ENCODE data around the gene ADARB2.
"Not testable (repeated sequence)": the region's sequence is repeated elsewhere in the genome, so short reads cannot be mapped to it uniquely, and the experiment has no call there.

The ADARB2 gene

DNA sequence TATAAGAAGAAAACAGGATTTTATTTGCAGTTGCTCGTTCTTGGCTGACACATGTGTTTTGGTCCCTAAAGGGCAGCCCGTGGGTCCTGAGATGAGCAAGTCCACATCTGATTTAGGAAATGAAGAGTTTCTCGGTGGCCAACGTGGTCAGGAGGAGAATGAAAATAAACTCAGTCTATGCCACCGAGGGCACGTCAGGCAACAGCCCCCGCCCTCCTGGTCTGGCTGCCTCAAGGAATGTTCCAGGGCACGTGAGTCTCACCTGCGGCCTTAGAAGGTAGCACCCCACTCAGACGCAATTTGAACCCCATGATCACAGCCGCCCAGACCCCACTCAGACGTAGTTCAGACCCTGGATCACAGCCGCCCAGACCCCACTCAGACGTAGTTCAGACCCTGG lies 197.2 kb downstream of the ADARB2 start:
- no peak for DNase-seq (ENCODE audit: low read depth, low spot score)
- POLR2A ChIA-PET: no interaction called here
- TF ChIP-seq, protein P1, sequence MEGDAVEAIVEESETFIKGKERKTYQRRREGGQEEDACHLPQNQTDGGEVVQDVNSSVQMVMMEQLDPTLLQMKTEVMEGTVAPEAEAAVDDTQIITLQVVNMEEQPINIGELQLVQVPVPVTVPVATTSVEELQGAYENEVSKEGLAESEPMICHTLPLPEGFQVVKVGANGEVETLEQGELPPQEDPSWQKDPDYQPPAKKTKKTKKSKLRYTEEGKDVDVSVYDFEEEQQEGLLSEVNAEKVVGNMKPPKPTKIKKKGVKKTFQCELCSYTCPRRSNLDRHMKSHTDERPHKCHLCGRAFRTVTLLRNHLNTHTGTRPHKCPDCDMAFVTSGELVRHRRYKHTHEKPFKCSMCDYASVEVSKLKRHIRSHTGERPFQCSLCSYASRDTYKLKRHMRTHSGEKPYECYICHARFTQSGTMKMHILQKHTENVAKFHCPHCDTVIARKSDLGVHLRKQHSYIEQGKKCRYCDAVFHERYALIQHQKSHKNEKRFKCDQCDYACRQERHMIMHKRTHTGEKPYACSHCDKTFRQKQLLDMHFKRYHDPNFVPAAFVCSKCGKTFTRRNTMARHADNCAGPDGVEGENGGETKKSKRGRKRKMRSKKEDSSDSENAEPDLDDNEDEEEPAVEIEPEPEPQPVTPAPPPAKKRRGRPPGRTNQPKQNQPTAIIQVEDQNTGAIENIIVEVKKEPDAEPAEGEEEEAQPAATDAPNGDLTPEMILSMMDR (IDR thresholded peaks at IDR 0.05; ENCODE audit: insufficient read depth, low read length, missing control alignments): no peak
- no peak overlapping the region for H3K4me3 ChIP-seq (ENCODE audit: low read depth, low read length)
- CTCF ChIA-PET: no interaction called here

DNA sequence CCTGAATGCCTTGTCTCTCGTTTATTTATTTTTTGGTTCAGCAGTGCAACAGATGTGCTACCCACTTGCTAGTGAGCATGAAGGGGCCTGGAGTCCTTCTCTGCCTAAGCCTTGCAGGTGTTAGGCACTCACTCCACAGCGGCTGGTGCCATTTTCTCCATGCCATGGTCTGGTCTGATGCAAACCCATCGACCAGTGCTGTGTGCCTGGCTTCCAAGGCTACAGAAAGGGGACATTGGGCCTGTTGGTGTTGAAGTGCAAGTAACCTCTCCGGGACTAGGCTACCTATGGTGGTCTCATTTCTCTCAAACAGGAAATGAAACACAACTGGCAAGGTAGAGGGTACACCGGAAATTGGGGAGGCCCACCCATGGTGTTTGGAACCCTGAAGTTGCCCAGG lies 198.1 kb downstream of the ADARB2 start:
- POLR2A ChIA-PET: no interaction called here
- DNase-seq (ENCODE audit: low read depth, low spot score): no peak
- TF ChIP-seq, protein P1 (IDR thresholded peaks at IDR 0.05; ENCODE audit: insufficient read depth, low read length, missing control alignments): no peak
- CTCF ChIA-PET: no interaction called here
- no peak overlapping the region for H3K4me3 ChIP-seq (ENCODE audit: low read depth, low read length)

DNA sequence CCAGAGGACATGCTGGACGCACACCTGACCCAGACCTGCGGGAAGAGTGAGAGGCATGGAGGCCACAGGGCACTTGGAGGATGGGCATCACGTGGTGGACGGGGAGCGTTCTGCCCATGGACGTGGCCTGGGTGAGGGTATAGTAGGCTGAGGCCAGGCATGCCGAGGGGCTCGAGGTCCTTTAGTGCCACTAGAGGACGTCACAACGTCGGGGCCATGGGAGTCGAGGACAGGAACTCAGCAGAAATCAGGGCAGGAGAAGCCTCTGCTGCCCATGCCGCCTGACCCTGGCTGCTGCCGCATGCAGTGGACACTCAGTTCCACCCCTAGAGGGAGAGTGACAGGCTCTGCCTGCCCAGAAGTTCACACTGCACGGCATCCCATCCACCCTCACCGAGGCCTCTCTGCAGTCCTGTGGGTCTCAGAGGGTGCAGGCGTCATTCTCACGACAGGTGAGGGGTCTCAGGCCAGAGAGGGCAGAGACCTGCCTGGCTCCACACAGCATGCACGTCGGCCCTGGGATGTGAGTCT lies 198.7 kb downstream of the ADARB2 start:
- ChIA-PET CTCF (no interaction called here), POLR2A (no interaction called here)
- no peak for DNase-seq (ENCODE audit: low read depth, low spot score)
- TF ChIP-seq, protein P1 (IDR thresholded peaks at IDR 0.05; ENCODE audit: insufficient read depth, low read length, missing control alignments): no peak
- no peak overlapping the region for H3K4me3 ChIP-seq (ENCODE audit: low read depth, low read length)

DNA sequence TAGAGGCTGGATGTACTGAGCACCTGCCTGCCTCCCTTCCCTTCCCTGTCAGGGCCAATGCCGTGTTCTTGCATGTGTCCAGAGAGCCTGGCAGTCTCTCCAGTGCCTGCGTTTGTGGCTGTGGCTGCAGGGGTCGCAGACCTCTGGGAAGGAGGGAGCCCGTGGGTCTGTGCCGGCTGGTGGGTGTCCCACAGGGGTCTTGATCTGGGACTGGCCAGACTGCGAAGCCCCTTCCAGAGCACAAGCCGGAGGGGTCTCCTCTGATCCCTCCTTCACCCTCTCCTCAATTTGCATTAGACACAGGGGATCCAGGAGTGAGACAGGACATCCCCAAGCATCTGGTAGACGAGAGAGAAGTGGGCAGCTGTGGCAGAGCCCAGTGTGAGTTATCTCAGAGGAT lies 199.2 kb downstream of the ADARB2 start:
- ChIA-PET CTCF (no interaction called here), POLR2A (no interaction called here)
- no peak for DNase-seq (ENCODE audit: low read depth, low spot score)

DNA sequence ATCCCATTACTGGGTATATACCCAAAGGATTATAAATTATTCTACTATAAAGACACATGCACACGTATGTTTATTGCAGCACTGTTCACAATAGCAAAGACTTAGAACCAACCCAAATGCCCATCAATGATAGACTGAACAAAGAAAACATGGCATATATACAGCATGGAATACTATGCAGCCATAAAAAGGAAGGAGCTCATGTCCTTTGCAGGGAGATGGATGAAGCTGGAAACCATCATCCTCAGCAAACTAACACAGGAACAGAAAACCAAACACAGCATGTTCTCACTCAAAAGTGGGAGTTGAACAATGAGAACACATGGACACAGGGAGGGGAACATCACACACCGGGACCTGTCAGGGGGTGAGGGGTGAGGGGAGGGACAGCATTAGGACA lies 199.9 kb downstream of the ADARB2 start:
- POLR2A ChIA-PET; CTCF ChIA-PET; H3K4me3 ChIP-seq (ENCODE audit: low read depth, low read length); DNase-seq (ENCODE audit: low read depth, low spot score): not testable (repeated sequence)

More for the DNA sequence above, 199.2 kb downstream of the ADARB2 start:
- TF ChIP-seq, protein P1 (IDR thresholded peaks at IDR 0.05; ENCODE audit: insufficient read depth, low read length, missing control alignments): no peak
- H3K4me3 ChIP-seq (ENCODE audit: low read depth, low read length): no peak overlapping the region

DNA sequence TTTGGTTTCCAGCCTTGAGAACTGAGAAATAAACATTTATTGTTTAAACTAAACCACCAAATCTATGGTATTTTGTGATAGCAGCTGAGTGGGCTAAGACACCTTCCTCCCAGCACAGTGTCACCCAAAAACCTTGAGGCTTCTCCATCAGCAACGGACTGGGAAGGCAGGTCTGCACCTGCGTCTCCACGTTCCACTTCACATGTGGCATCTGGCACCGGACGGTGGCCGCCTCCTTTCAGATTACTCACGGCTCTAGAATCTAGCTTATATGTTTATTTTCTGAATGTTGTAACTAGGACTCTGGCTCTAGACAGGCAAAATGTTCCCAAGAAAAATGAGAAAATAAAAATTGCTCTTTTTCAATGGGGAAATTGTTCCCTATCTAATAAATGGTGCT lies 201.0 kb downstream of the ADARB2 start:
- no peak for DNase-seq (ENCODE audit: low read depth, low spot score)
- ChIA-PET CTCF (no interaction called here), POLR2A (no interaction called here)
- no peak overlapping the region for H3K4me3 ChIP-seq (ENCODE audit: low read depth, low read length)
- TF ChIP-seq, protein P1 (IDR thresholded peaks at IDR 0.05; ENCODE audit: insufficient read depth, low read length, missing control alignments): no peak

DNA sequence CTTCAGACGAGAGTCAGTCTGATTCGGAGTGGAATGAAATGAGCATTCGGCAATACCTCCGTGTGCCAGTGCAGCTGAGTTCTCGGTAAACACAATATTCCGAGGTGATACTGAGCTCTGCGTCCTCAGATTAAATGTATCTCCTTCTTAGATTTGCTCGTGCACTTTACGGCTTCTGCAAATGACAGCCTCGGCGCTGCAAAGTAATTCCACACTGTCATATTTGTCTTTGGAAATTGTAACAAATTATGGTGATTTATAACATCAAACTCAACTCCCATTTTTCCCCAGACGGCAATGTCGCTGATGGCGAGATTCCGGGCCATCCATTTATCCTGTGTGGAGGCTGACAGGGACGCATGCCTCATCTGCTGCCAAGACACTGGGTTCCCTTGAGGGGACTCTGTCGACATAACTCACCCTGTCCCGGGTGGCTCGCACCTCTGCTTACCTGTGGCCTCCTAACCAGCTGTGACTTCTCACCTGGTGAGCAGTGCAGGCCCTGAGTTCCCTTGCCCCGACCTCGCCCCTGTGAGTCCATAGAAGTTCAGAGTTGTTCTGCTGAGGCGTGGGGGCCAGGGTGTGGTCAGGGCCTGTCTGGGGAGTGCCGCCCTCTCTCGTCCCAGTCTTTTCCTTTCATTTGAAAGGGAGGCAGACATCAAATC lies 201.9 kb downstream of the ADARB2 start:
- no peak overlapping the region for H3K4me3 ChIP-seq (ENCODE audit: low read depth, low read length)
- no peak for DNase-seq (ENCODE audit: low read depth, low spot score)
- CTCF ChIA-PET: no interaction called here
- POLR2A ChIA-PET: no interaction called here
- TF ChIP-seq, protein P1 (IDR thresholded peaks at IDR 0.05; ENCODE audit: insufficient read depth, low read length, missing control alignments): no peak

Measured in AG04449 (cell line).